H1 (cell line): ENCODE data around the gene GRID1. TPM values are rescaled to one million over a fixed set of nuclear protein-coding genes. Genes with fewer than 3 reads are reported as not detected.

Experiments
- CTCF ChIA-PET: fragments of 300-600 bp; sonication (Branson Sonifier 250); formaldehyde crosslinking; loops from one replicate; lab custom pipeline; 2021; ENCODE audit not compliant: partially characterized antibody; lab: Charles Lee
- POLR2A ChIA-PET: fragments of 300-600 bp; sonication (Branson Sonifier 250); formaldehyde crosslinking; loops from one replicate; lab custom pipeline; 2021; ENCODE audit warnings: inconsistent platforms; ENCODE audit not compliant: partially characterized antibody; lab: Charles Lee
- DNase-seq, 2 experiments: peaks; one replicate each; pipeline versions ENCODE4 v3.0.0 to v3.0.0-alpha.2; 2010 to 2022; ENCODE audit warnings: low spot score in 2 of 2, low read depth in 1 of 2, mixed read lengths in 1 of 2
- FAIRE-seq: peaks from 2 replicates; lab custom pipeline; 2011; peaks lifted over from hg19 to GRCh38; lab: Jason Lieb, UNC
- H2AFZ ChIP-seq: 2 replicates; pipeline ENCODE4 v1.8.1; 2012; ENCODE audit warnings: low read length, inconsistent platforms
- H2AK5ac ChIP-seq: 2 replicates; pipeline ENCODE4 v1.6.1; 2013; ENCODE audit warnings: low read depth, low read length
- H2BK120ac ChIP-seq: replicated peaks from 2 replicates; pipeline ENCODE3; 2013; ENCODE audit warnings: low read depth, low read length, inconsistent platforms
- H2BK12ac ChIP-seq: 2 replicates; pipeline ENCODE4 v1.6.1; 2013; ENCODE audit warnings: low read depth, low read length
- H2BK15ac ChIP-seq: 2 replicates; pipeline ENCODE4 v1.6.1; 2013; ENCODE audit warnings: low read length
- H2BK20ac ChIP-seq: 2 replicates; pipeline ENCODE4 v1.6.1; 2013; ENCODE audit warnings: low read length
- H2BK5ac ChIP-seq: 2 replicates; pipeline ENCODE4 v1.6.1; 2013; ENCODE audit warnings: low read depth, low read length
- H3K14ac ChIP-seq: 2 replicates; pipeline ENCODE4 v1.6.1; 2013; ENCODE audit warnings: inconsistent platforms; ENCODE audit not compliant: insufficient read length
- H3K18ac ChIP-seq: 2 replicates; pipeline ENCODE4 v1.6.1; 2013; ENCODE audit warnings: low read length; ENCODE audit errors: extremely low read depth
- H3K23ac ChIP-seq: 2 replicates; pipeline ENCODE4 v1.6.1; 2013; ENCODE audit warnings: inconsistent platforms; ENCODE audit not compliant: insufficient read length
- H3K23me2 ChIP-seq: 2 replicates; pipeline ENCODE4 v1.6.1; 2013; ENCODE audit warnings: low read depth, low read length
- H3K27ac ChIP-seq: 2 replicates; pipeline ENCODE4 v1.6.1; 2011; ENCODE audit warnings: low read depth, low read length, inconsistent platforms
- H3K27me3 ChIP-seq, 4 experiments: replicated peaks in 1 of 4; 1 replicate in 1 of 4; 2 replicates in 3 of 4; pipeline versions ENCODE4 v1.6.1 to v1.8.1; 2011 to 2013; ENCODE audit warnings: low read length in 3 of 4, mild to moderate bottlenecking in 3 of 4, inconsistent platforms in 2 of 4, mixed read lengths in 2 of 4, moderate library complexity in 1 of 4; ENCODE audit not compliant: control insufficient read depth in 3 of 4, insufficient read depth in 3 of 4; ENCODE audit errors: extremely low read depth in 1 of 4
- H3K36me3 ChIP-seq, 4 experiments: 2 replicates each; pipeline versions ENCODE4 v1.6.1 to v1.8.1; 2011 to 2013; ENCODE audit warnings: mild to moderate bottlenecking in 4 of 4, low read length in 3 of 4, moderate library complexity in 2 of 4, control low read depth in 1 of 4, inconsistent platforms in 1 of 4; ENCODE audit not compliant: insufficient read depth in 4 of 4, control insufficient read depth in 2 of 4
- H3K4ac ChIP-seq: replicated peaks from 2 replicates; pipeline ENCODE3; 2013; ENCODE audit warnings: low read length, low read depth, mixed read lengths, inconsistent platforms; ENCODE audit not compliant: insufficient read length
- H3K4me1 ChIP-seq, 4 experiments: replicated peaks in 1 of 4; 1 replicate in 1 of 4; 2 replicates in 3 of 4; pipeline versions ENCODE4 v1.6.1 to v1.8.1; 2011 to 2013; ENCODE audit warnings: low read length in 3 of 4, inconsistent platforms in 2 of 4, mixed read lengths in 1 of 4; ENCODE audit not compliant: insufficient read depth in 4 of 4, control insufficient read depth in 3 of 4
- H3K4me2 ChIP-seq, 2 experiments: 2 replicates each; pipeline versions ENCODE4 v1.6.1 to v1.8.1; 2011 to 2013; ENCODE audit warnings: low read depth in 2 of 2, low read length in 2 of 2, control low read depth in 1 of 2, inconsistent platforms in 1 of 2, mild to moderate bottlenecking in 1 of 2; ENCODE audit not compliant: insufficient read depth in 1 of 2
- H3K4me3 ChIP-seq, 4 experiments: fragments of 200-600, 300-600 bp in 1 of 4; sonication (generic), shearing (Covaris generic), sonication (Bioruptor Twin) in 1 of 4; 2 replicates each; pipeline versions ENCODE4 v1.5.1 to v1.8.1; 2011 to 2016; ENCODE audit warnings: low read length in 4 of 4, low read depth in 3 of 4, control low read depth in 2 of 4, inconsistent platforms in 2 of 4, mild to moderate bottlenecking in 2 of 4, mixed read lengths in 1 of 4, moderate library complexity in 1 of 4; ENCODE audit not compliant: insufficient read depth in 2 of 4; ENCODE audit errors: extremely low read depth in 1 of 4
- H3K56ac ChIP-seq: replicated peaks from 2 replicates; pipeline ENCODE3; 2013; ENCODE audit warnings: low read depth, mild to moderate bottlenecking, mixed read lengths, low read length, inconsistent platforms; ENCODE audit not compliant: insufficient read length
- H3K79me1 ChIP-seq: 2 replicates; pipeline ENCODE4 v1.6.1; 2013; ENCODE audit warnings: low read depth, low read length, control low read depth
- H3K79me2 ChIP-seq, 2 experiments: 2 replicates each; pipeline versions ENCODE4 v1.6.1 to v1.8.1; 2012 to 2013; ENCODE audit warnings: low read length in 2 of 2, mild to moderate bottlenecking in 2 of 2, inconsistent platforms in 1 of 2; ENCODE audit not compliant: insufficient read depth in 2 of 2, control insufficient read depth in 1 of 2
- H3K9ac ChIP-seq, 4 experiments: replicated peaks in 1 of 4; 1 replicate in 1 of 4; 2 replicates in 3 of 4; pipeline versions ENCODE4 v1.6.1 to v1.8.1; 2011 to 2013; ENCODE audit warnings: low read depth in 3 of 4, low read length in 3 of 4, control low read depth in 2 of 4, mild to moderate bottlenecking in 2 of 4, moderate library complexity in 2 of 4, inconsistent platforms in 1 of 4; ENCODE audit errors: extremely low read depth in 1 of 4
- H3K9me3 ChIP-seq, 2 experiments: 2 replicates each; pipeline versions ENCODE4 v1.6.1 to v1.8.1; 2012 to 2013; ENCODE audit warnings: mild to moderate bottlenecking in 2 of 2, moderate library complexity in 2 of 2, control low read depth in 1 of 2, inconsistent platforms in 1 of 2, low read depth in 1 of 2, low read length in 1 of 2, mixed read lengths in 1 of 2; ENCODE audit not compliant: insufficient read depth in 2 of 2
- H4K20me1 ChIP-seq, 2 experiments: replicated peaks in 1 of 2; 2 replicates each; pipeline versions ENCODE3 to v1.8.1; 2011 to 2013; ENCODE audit warnings: inconsistent platforms in 2 of 2, low read length in 2 of 2, mild to moderate bottlenecking in 1 of 2; ENCODE audit not compliant: insufficient read depth in 2 of 2, control insufficient read depth in 1 of 2
- H4K5ac ChIP-seq: 2 replicates; pipeline ENCODE4 v1.6.1; 2013; ENCODE audit warnings: low read length, low read depth, mixed read lengths, inconsistent platforms; ENCODE audit not compliant: insufficient read length
- H4K8ac ChIP-seq: 2 replicates; pipeline ENCODE4 v1.8.0; 2013; ENCODE audit warnings: mild to moderate bottlenecking, moderate library complexity, low read length, inconsistent platforms; ENCODE audit not compliant: insufficient read depth; ENCODE audit errors: extremely low read depth
- H4K91ac ChIP-seq: replicated peaks from 2 replicates; pipeline ENCODE3; 2013; ENCODE audit warnings: low read length, mixed read lengths, inconsistent platforms; ENCODE audit not compliant: insufficient read length
- TBP ChIP-seq: IDR thresholded peaks from 2 replicates; pipeline ENCODE4 v1.6.1; 2011; ENCODE audit warnings: low read depth, low read length, improper control_type of control experiment
- WGBS, 2 experiments: shearing (Covaris generic) in 1 of 2; methylation state at CpG; one replicate each; pipeline versions ENCODE4 v1.1.6 to v1.1.7; 2013 to 2015; ENCODE audit warnings: low lambda C conversion rate in 2 of 2, mixed read lengths in 2 of 2, inconsistent platforms in 1 of 2, low coverage in 1 of 2, missing lambda C conversion rate in 1 of 2; ENCODE audit not compliant: insufficient replicate concordance in 2 of 2, insufficient coverage in 1 of 2, insufficient read length in 1 of 2; ENCODE audit errors: extremely low coverage in 1 of 2, missing lambda C conversion rate in 1 of 2; 5-methylcytosine and 5-hydroxymethylcytosine counted together
- polyA plus RNA-seq, 7 experiments: library from polyadenylated mRNA; depleted of rRNA in 3 of 7; stranded (reverse) in 5 of 7; unstranded in 2 of 7; fragments of >200 nt in 5 of 7; fragments of 200-250 nt in 2 of 7; gene quantifications; 1 replicate in 5 of 7; 2 replicates in 1 of 7; 4 replicates in 1 of 7; pipeline versions ENCODE4 v1.2.1 to v1.2.3, GENCODE V29; 2011 to 2013; ENCODE audit warnings: missing spikeins in 2 of 7, mixed read lengths in 2 of 7
- total RNA-seq: library from RNA; stranded (reverse); fragmentation: NEBNext Ultra II Directional; extraction: Animal tissue kit (Norgen Biotek cat#: 25700); gene quantifications from 2 replicates; pipeline ENCODE4 v1.2.1, GENCODE V29; 2021

GRID1 gene
- total and polyA plus RNA-seq, 2 of the 8 experiments (the other 6 are each of a cell fraction or from before 2014, with no cell fraction given) = 0.22 to 0.30 TPM

DNA sequence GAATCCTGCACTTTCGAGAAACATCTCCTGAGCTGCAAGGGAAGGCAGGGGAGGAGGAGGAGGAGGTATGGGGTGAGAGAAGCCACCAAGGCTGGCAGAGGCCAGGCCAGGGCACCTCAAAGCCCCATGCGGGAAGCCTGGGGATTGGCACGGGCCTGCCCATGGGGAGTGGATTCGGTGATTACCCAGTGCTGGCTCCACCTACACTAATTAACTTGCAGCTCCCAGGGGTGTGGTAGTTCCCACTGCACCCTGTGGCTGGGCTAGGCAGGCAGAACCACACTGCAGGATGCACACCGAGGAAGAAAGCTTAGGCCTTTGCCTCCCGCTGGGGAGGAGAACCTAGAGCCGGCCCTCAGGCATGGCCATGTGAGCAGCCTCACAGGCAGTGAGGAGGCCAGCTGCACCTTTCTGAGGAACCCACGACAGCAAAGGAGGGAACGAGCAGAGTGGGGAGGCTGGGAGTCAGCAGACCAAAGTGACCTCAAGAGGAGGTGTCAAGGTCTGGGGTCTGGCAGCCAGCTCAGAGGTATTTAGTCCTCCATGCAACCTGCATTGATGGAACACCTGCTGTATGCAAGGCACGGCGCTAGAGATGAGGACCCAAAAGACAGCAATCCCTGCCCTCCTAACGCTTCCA is 27.2 kb downstream of the GRID1 start:
- H3K23me2 ChIP-seq = no peaks in the 10 kb centered on the region
- CTCF ChIA-PET = interaction anchor here (1.0 to 4.8 kb wide), 7 partner anchors 11 to 161 kb away, joined by 3 to 45 read pairs (median 5); no protein-coding TSS in a partner anchor

More for the DNA sequence above, 27.2 kb downstream of the GRID1 start:
- no peak for FAIRE-seq
- Histone ChIP-seq H3K4me2 (no peak overlapping the region), H3K79me2 (no peaks in the 10 kb centered on the region), H3K4me1 (peaks cover 3 to 16% (median 11%) of the 10 kb centered on the region in 4 experiments; a peak in 6 of 7 replicates), H4K20me1 (no peaks in the 10 kb centered on the region), H3K9ac (no peak overlapping the region), H3K23ac (no peak overlapping the region), H3K36me3 (no peaks in the 10 kb centered on the region), H3K18ac (no peak overlapping the region), H3K4me3 (no peak overlapping the region), H3K56ac (no peak overlapping the region), H4K91ac (no peak overlapping the region), H2BK5ac (no peak overlapping the region), H4K8ac (no peak overlapping the region; the same call in 1 of the 2 replicates), H2AK5ac (no peak overlapping the region), H3K4ac (no peak overlapping the region), H4K5ac (no peak overlapping the region), H3K27ac (no peak overlapping the region), H3K14ac (no peak overlapping the region), H2BK12ac (no peak overlapping the region), H2BK20ac (no peak overlapping the region), H2BK15ac (no peak overlapping the region), H3K9me3 (no peaks in the 10 kb centered on the region), H3K79me1 (no peaks in the 10 kb centered on the region), H2AFZ (no peak overlapping the region), H3K27me3 (0 out of 7 replicates have a peak, but pooled peaks cover 0 to 3% (median 0%) of the 10 kb centered on the region in 4 experiments), H2BK120ac (no peak overlapping the region)
- DNase-seq = no peak
- TF ChIP-seq TBP = no peak
- POLR2A ChIA-PET = interaction anchor here (0.6 kb wide), 2 partner anchors 11 to 17 kb away, joined by 3 read pairs; no protein-coding TSS in a partner anchor
- 80% methylated on average over 12 of the region's 12 CpGs; no CpG with 5 or more reads in 1 of the 2 experiments for WGBS, 2 experiments
